ENCODE data around the gene OSBP.

Gene OSBP

DNA sequence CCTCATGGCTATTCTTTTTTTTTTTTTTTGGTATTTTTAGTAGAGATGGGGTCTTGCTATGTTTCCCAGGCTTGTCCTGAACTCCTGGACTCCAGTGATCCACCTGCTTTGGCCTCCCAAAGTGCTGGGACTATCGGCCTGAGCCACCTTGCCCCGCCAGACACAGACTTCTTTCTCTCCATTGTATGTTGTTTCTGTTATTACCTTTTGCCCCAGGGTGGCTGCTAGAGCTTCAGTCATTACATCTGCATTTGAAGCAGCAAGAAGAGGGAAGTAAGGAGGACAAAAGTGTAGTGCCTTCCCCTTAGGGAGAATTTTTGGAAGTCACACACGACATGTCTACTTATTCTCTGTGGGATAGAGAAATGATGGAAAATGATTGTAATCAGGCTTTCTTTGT lies 10.1 kb upstream of the OSBP start:
- ChIA-PET POLR2A (no interaction called here), CTCF (no interaction called here)
- no peak for DNase-seq (ENCODE audit: extremely low spot score)
- TF ChIP-seq SUZ12 (IDR thresholded peaks at IDR 0.05) (no peak), ARNT (IDR thresholded peaks at IDR 0.05) (no peak), ELF4 (IDR thresholded peaks at IDR 0.05) (no peak), NFRKB (IDR thresholded peaks at IDR 0.05) (no peak), CTBP1 (IDR thresholded peaks at IDR 0.05; ENCODE audit: borderline replicate concordance) (no peak), LEF1 (IDR thresholded peaks at IDR 0.05; ENCODE audit: borderline replicate concordance) (no peak), FOXK2 (IDR thresholded peaks at IDR 0.05) (no peak), ZNF384 (IDR thresholded peaks at IDR 0.05) (no peak), BHLHE40 (IDR thresholded peaks at IDR 0.05; ENCODE audit: borderline replicate concordance) (no peak), HDGF (IDR thresholded peaks at IDR 0.05; ENCODE audit: borderline replicate concordance) (no peak), TARDBP (IDR thresholded peaks at IDR 0.05) (no peak), FOXA1 (IDR thresholded peaks at IDR 0.05) (no peak), FOXM1 (IDR thresholded peaks at IDR 0.05; ENCODE audit: borderline replicate concordance) (no peak), SP1 (IDR thresholded peaks at IDR 0.05) (no peak), L3MBTL2 (conservative IDR thresholded peaks at IDR 0.05) (no peak)
- TF ChIP-seq, protein P1, sequence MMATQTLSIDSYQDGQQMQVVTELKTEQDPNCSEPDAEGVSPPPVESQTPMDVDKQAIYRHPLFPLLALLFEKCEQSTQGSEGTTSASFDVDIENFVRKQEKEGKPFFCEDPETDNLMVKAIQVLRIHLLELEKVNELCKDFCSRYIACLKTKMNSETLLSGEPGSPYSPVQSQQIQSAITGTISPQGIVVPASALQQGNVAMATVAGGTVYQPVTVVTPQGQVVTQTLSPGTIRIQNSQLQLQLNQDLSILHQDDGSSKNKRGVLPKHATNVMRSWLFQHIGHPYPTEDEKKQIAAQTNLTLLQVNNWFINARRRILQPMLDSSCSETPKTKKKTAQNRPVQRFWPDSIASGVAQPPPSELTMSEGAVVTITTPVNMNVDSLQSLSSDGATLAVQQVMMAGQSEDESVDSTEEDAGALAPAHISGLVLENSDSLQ (IDR thresholded peaks at IDR 0.05): no peak

DNA sequence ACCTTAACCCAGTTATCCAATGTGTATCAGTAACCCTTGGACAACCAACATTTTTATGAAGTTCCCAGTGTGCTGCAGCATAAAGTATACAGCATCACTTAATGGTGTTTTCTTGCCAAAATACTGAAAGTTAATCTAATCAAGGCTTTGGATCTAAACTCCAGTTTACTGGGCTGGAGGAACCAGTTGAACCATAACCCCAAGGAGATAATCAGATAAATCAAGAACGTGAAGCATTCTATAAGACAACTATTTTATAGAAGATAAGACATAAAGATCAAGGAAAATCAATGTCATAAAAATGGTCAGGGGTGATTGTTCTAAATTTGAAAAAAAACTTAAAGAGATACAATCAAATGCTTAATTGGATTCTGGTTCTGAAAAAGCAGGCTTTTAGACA lies 2.3 kb upstream of the OSBP start:
- DNase-seq (ENCODE audit: extremely low spot score): no peak
- ChIA-PET POLR2A (no interaction called here), CTCF (no interaction called here)
- TF ChIP-seq ZNF384 (IDR thresholded peaks at IDR 0.05) (no peak), FOXA1 (IDR thresholded peaks at IDR 0.05) (no peak), FOXM1 (IDR thresholded peaks at IDR 0.05; ENCODE audit: borderline replicate concordance) (no peak), SUZ12 (IDR thresholded peaks at IDR 0.05) (no peak), HDGF (IDR thresholded peaks at IDR 0.05; ENCODE audit: borderline replicate concordance) (no peak), BHLHE40 (IDR thresholded peaks at IDR 0.05; ENCODE audit: borderline replicate concordance) (no peak), CTBP1 (IDR thresholded peaks at IDR 0.05; ENCODE audit: borderline replicate concordance) (no peak)
- TF ChIP-seq, protein P1 (IDR thresholded peaks at IDR 0.05): no peak

DNA sequence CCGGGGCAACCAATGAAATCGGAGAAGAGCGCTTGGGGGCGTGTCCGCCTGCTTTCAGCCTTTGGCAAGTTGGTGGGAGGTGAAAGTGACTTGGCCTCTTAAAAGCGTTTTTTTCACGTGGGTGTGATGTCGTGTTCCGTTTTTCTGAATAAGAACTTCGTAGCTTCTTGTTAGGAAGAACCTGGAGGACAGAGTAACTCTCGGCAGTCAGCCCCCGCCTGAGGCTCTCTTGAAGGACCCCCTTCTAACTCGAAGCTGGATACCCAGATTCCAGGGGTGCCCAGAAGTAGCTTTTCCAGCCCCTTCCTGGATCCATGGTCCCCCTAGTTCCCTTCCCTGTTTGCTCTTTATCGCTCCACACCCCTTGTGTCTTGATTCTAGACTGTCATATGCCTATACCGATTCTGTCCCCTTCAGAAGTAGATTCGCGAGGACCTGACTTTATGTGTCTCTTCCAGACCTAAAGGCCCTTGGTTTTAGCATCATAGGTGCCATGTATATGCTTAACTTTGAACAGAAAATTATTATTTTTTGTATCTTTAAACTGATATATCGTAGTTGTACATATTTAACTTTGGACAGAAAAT lies 915 bp upstream of the OSBP start:
- CTCF ChIA-PET: no interaction called here
- TF ChIP-seq NFRKB (IDR thresholded peaks at IDR 0.05): no peak
- TF ChIP-seq FOXK2 (IDR thresholded peaks at IDR 0.05): no peak
- TF ChIP-seq FOXA1 (IDR thresholded peaks at IDR 0.05): no peak
- TF ChIP-seq ZNF384 (IDR thresholded peaks at IDR 0.05): no peak
- peak; percentile 86 for TF ChIP-seq L3MBTL2 (conservative IDR thresholded peaks at IDR 0.05)
- TF ChIP-seq SUZ12 (IDR thresholded peaks at IDR 0.05): no peak
- no peak for TF ChIP-seq CTBP1 (IDR thresholded peaks at IDR 0.05; ENCODE audit: borderline replicate concordance)
- no peak for TF ChIP-seq SP1 (IDR thresholded peaks at IDR 0.05)

DNA sequence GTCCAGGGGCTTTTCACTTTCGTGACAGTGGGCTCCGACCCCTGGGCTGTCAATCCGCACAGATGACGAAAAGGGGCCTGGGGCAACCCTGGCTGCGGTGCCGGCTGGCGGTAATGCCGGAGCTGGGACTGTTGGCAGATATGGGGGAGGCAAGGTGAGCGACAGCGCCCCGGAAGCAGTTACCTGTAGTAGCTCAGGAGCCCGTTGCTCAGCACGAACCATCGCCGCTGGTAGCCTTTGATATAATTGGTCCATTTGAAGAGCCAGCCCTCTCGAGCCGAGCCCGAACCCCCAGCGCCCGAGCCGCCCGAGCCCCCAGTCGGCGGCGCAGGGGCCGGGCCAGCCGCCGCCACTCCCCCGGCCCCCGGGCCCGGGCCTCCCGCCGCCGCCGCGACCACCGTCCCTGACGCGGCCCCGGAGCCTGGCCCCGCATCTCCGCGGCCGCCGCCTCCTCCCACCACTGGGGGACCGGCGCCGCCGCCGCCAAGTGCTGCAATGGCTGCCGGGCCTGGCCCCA lies 396 bp downstream of the OSBP start:
- no peak for TF ChIP-seq LEF1 (IDR thresholded peaks at IDR 0.05; ENCODE audit: borderline replicate concordance)
- TF ChIP-seq, protein P1 (IDR thresholded peaks at IDR 0.05): peak; percentile 48
- ChIA-PET CTCF (no interaction called here), POLR2A (interaction anchor here (0.5 to 2.8 kb wide), 15 partner anchors 15 to 173 kb away, joined by 3 to 27 read pairs (median 4); partner anchors contain the start of genes PATL1 and STX3)
- DNase-seq (ENCODE audit: extremely low spot score): peak; percentile 36

More for the DNA sequence above, 915 bp upstream of the OSBP start:
- DNase-seq (ENCODE audit: extremely low spot score): no peak
- POLR2A ChIA-PET: interaction anchor here (0.6 to 2.8 kb wide), 14 partner anchors 14 to 172 kb away, joined by 3 to 27 read pairs (median 4); partner anchors contain the start of genes PATL1 and STX3

DNA sequence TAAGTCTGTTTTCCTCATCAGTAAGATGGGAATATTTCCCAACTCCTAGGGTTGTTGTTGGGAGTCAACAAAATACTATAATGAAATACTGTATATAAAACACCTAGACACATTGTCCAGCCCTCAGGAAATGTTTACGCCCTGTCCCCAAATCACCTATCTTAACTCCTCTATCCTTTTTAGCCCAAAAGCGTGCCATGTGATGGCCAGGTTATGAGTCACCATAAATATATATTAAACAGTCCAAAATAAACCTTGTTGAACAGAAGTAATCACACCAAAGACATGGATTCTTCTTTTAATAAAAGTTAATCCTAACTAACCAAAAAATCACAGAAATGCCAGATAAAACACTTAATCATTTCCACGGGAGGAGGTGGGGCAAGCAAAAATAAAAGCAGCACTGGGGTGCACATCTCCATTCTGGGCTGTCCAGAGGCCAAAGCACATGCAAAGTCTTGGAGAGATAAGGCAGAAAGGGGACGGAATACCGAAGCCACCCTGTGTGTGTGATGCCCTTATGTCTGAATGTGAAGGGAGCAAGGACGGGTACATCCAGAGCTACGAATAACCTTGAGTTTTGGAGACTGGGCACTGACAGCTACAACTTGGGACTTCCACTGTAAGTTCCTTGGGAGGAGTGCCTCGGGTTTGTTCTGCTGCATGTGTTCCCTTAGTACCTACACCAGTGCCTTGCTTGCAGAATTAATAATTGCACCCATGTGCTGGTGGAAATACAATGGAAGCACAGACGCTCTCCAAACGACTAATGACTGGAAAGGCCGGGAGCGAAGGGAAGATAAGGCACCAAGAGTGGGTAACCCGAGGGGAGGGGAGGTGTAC lies 1.1 kb downstream of the OSBP start:
- POLR2A ChIA-PET: interaction anchor here (0.6 to 2.8 kb wide), 7 partner anchors 31 to 59 kb away, joined by 3 to 27 read pairs (median 4); partner anchors contain the start of gene PATL1
- CTCF ChIA-PET: no interaction called here
- peak; percentile 7 for DNase-seq (ENCODE audit: extremely low spot score)
- TF ChIP-seq FOXK2 (IDR thresholded peaks at IDR 0.05) (no peak), NFRKB (IDR thresholded peaks at IDR 0.05) (no peak), TARDBP (IDR thresholded peaks at IDR 0.05) (no peak), SUZ12 (IDR thresholded peaks at IDR 0.05) (no peak)
